ENCODE results near the gene RIPOR2.

Gene RIPOR2, protein sequence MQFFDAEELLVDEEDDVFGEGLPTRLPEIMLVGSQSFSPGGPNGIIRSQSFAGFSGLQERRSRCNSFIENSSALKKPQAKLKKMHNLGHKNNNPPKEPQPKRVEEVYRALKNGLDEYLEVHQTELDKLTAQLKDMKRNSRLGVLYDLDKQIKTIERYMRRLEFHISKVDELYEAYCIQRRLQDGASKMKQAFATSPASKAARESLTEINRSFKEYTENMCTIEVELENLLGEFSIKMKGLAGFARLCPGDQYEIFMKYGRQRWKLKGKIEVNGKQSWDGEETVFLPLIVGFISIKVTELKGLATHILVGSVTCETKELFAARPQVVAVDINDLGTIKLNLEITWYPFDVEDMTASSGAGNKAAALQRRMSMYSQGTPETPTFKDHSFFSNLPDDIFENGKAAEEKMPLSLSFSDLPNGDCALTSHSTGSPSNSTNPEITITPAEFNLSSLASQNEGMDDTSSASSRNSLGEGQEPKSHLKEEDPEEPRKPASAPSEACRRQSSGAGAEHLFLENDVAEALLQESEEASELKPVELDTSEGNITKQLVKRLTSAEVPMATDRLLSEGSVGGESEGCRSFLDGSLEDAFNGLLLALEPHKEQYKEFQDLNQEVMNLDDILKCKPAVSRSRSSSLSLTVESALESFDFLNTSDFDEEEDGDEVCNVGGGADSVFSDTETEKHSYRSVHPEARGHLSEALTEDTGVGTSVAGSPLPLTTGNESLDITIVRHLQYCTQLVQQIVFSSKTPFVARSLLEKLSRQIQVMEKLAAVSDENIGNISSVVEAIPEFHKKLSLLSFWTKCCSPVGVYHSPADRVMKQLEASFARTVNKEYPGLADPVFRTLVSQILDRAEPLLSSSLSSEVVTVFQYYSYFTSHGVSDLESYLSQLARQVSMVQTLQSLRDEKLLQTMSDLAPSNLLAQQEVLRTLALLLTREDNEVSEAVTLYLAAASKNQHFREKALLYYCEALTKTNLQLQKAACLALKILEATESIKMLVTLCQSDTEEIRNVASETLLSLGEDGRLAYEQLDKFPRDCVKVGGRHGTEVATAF

DNA sequence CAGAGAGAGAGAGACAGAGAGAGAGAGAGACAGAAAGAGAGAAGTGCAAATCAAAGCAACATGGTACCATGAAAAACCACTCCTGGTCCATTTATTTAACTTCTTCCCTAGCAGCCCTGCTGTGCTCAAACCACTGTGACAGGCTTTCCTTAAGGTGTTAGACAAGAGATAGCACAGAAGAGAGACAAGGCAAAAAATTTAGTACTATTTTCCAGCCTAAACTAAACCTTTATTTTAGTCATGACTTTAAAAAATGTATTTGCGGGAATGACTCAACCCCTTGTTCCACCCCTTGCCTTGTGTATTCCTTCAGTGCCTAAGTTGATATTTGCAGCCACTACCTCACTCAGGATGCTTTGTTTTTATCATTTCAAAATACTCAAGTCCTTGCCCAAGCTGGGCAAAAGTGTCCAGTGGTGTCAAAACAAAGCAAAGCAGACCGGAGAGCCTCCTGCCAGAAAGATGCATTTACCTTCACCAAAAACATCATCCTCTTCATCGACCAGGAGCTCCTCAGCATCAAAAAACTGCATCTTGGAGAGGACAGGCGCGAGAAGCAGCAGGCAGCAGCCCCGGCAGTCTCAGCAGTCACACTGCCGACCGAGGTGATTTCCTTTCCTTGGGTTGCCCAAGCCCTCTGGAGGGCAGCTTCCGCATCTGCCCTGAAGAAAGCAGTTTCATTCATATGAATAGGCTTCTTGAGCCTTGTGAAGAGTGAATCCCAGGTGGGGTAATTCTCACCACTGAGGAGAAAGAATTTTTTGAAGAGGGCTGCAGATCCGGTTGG lies at the start of gene RIPOR2:
Gene RIPOR2, minus strand, starts transcription at position 595 of the 787 bp plus-strand sequence. Its CDS starts 62 bp downstream, at position 533.
- DNase-seq (ENCODE audit: low read depth in 1 of 2, low spot score in 1 of 2): peak; percentile 35 to 53

- DNase-seq (ENCODE audit: low read depth in 1 of 2, low spot score in 1 of 2): no peak
Measured at GRCh38 chr6:24985323-24985722, 49.6 kb upstream of the RIPOR2 start.

- no peak for DNase-seq (ENCODE audit: low read depth in 1 of 2, low spot score in 1 of 2)
Measured at GRCh38 chr6:24982231-24982630, 46.5 kb upstream of the RIPOR2 start.

DNA sequence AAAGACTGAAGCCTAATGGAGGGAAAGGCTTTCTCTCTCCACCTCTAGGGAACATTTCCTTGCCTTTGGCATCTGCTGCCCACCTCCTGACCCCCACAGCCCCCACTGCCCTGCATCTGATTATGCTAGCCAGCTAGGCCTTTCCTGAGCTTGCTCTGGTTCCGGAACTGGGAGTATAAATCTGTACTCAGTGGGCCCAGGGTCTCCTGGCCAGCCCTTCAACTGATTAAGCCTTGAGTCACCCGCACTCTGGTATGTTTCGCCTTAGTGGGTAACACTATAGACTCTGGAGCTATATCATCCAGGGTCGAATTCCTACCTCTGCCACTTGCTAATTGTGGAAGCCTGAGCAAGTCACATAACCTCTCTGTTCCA lies 45.6 kb upstream of the RIPOR2 start:
- no peak for DNase-seq (ENCODE audit: low read depth in 1 of 2, low spot score in 1 of 2)

GRCh38 chr6:24980507-24981385 lies 45.0 kb upstream of the RIPOR2 start:
- DNase-seq (ENCODE audit: low read depth in 1 of 2, low spot score in 1 of 2): no peak

DNA sequence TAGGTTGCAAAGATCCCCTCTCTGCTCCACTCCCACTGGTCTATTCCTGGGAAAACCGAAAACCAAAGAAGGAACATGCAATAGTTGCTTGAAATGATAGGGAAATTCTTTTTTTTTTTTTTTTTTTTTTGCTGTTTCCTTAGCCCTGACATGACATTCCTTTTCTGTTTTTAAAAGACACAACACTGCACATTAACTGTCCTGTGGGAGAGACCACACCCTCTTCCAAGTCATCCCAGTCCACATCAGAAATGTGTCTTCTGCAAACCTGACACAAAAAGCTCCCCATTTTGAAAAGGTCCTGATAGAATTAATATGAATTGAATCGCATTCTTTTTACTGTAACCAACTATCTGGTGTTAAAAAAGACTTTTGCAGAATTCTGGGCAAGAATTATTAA lies 43.4 kb upstream of the RIPOR2 start:
- DNase-seq (ENCODE audit: low read depth in 1 of 2, low spot score in 1 of 2): no peak

DNA sequence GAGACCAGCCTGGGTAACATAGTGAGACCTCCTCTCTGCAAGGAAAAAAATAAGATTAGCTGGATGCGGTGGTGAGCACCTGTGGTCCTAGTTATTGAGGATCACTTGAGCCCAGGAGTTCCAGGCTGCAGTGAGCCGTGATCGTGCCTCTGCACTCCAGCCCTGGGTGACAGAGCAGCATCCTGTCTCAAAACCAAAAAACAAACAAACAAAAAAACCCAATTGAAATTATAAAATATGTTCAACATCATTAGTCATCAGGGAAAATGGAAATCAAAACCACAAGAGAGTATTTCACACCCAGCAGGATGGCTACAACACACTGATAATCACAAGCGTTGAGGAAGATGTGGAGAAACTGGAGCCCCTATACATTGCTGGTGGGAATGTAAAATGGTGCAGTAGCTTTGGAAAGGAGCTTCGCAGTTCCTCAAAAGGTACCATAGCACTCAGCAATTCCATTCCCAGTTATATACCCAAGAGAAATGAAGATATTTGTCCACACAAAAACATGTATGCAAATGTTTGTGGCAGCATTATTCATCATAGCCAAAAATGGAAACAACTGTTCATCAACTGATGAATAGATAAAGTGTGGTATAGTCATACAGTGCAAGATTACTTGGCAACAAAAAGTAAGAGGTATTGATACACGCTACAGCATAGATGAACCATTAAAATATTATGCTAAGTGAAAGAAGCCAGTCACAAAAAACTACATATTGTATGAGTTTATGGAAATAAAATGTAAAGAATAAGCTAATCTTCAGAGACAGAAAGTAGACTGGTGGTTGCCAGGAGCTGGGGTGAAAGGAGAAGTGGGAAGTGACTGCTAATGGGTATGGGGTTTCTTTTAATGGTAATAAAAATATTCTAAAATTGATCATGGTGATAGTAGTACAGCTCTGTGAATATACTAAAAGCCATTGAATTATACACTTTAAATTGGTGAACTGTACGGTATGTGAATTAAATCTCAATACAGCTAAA lies 38.7 kb upstream of the RIPOR2 start:
- DNase-seq (ENCODE audit: low read depth in 1 of 2, low spot score in 1 of 2): peak in 1 of 2 donors; percentile 22

DNA sequence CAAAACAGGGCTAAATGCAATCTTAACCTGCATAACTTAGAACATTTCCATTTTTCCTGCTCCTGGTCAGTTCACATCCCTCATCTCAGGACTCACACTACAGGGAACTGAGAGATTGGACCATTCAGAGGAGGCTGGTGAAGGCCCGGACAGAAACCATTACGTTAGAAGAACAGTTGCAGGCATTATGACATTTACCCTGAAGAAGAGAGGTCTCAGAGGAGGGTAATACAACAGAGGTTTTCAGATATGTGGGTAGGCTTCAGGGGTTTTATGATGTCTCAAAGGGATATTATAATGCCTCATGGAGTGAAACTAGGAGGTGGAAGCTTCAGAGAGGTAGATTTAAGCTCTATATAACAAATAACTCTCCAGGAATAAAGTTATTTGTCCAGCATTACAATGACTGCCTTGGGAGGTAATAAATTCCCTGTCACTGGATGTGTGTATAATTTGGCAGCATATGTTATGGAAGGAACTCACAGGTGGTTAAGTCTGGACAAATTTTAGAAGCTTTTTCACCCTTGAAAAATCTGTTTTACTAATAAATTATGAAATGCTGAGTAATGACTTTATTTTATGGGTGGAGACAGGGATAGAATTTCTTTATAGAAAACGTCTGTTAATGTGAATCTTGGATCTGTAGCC lies 36.7 kb upstream of the RIPOR2 start:
- no peak for DNase-seq (ENCODE audit: low read depth in 1 of 2, low spot score in 1 of 2)

- DNase-seq (ENCODE audit: low read depth in 1 of 2, low spot score in 1 of 2): no peak
Measured at GRCh38 chr6:24971067-24971466, 35.3 kb upstream of the RIPOR2 start.

- DNase-seq (ENCODE audit: low read depth in 1 of 2, low spot score in 1 of 2): no peak
Measured at GRCh38 chr6:24969343-24969860, 33.6 kb upstream of the RIPOR2 start.

GRCh38 chr6:24968783-24969182 lies 33.0 kb upstream of the RIPOR2 start:
- no peak for DNase-seq (ENCODE audit: low read depth in 1 of 2, low spot score in 1 of 2)

- no peak for DNase-seq (ENCODE audit: low read depth in 1 of 2, low spot score in 1 of 2)
Measured at GRCh38 chr6:24967211-24967610, 31.5 kb upstream of the RIPOR2 start.

- DNase-seq (ENCODE audit: low read depth in 1 of 2, low spot score in 1 of 2): no peak
Measured at GRCh38 chr6:24966381-24966780, 30.6 kb upstream of the RIPOR2 start.

DNA sequence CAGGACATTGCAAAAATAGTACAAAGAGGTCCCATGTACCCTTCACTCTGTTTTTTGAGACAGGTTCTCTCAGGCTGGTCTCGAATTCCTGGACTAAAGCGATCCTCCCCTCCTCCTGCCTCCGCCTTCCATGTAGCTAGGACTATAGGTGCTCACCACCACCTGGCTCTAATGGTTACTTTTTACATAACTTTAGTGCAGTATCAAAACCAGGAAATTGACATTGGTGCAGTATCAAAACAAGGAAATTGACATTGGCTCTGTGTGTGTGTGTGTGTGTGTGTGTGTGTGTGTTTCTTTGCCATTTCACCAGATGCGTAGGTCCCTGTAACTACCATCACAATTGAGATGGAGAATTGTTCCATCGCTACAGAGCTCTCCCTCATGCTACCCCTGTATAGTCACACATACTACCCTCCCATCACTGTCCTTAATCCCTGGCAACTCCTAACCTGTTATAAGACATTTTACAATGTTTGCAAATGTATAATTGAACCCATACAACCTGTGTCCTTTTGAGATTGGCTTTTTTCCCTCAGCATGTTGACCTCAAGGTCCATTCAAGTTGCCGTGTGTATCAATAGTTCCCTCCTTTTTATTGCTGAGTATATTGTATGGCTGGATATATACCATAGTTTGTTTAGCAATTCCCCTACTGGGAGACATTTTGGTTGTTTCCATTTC lies 28.3 kb upstream of the RIPOR2 start:
- DNase-seq (ENCODE audit: low read depth in 1 of 2, low spot score in 1 of 2): no peak

DNA sequence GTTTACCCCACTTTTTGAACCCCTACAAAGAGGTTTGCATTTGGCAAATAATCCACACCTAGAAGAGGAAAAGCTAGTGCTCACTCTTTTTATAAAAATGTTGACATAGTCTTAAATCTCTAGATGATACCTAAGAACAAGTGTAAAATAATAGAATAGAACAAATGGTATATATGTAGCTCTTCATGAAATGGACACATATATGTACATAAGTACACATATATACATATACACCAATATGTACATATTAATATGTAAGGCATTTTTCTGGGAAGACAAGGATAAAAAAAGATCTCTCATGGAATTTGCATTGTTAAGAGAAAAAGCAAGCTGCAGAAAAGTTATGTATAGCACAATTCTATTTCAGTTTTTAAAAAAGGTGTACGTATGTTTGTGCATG lies 27.6 kb upstream of the RIPOR2 start:
- no peak for DNase-seq (ENCODE audit: low read depth in 1 of 2, low spot score in 1 of 2)

DNA sequence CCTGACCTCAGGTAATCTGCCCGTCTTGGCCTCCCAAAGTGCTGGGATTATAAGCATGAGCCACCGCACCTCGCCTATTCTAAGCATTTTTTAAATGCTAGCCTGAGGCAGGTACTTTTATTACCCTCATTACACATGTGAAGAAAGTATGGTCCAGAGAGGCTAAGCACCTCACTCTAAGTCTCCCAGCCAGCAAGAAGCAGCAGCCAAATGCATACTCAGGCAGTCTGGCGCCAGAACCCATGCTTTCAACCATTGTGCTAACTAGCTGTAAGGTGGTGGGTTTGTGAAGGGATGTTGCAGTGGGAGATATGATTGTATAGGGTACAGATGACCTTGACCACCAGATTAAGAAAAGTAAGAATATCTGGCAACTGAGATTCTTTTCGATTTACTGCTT lies 26.1 kb upstream of the RIPOR2 start:
- DNase-seq (ENCODE audit: low read depth in 1 of 2, low spot score in 1 of 2): no peak

GRCh38 chr6:24960991-24961475 lies 25.3 kb upstream of the RIPOR2 start:
- DNase-seq (ENCODE audit: low read depth in 1 of 2, low spot score in 1 of 2): no peak
